HK-2 (cell line): ENCODE results near the gene CEACAM5.
"Not testable (repeated sequence)": the region's sequence is repeated elsewhere in the genome, so short reads cannot be mapped to it uniquely, and the experiment has no call there.

Source experiments
- DNase-seq: peaks from one replicate; pipeline ENCODE4 v3.0.0-alpha.2; 2018; ENCODE audit not compliant: unreplicated experiment

The CEACAM5 gene

DNA sequence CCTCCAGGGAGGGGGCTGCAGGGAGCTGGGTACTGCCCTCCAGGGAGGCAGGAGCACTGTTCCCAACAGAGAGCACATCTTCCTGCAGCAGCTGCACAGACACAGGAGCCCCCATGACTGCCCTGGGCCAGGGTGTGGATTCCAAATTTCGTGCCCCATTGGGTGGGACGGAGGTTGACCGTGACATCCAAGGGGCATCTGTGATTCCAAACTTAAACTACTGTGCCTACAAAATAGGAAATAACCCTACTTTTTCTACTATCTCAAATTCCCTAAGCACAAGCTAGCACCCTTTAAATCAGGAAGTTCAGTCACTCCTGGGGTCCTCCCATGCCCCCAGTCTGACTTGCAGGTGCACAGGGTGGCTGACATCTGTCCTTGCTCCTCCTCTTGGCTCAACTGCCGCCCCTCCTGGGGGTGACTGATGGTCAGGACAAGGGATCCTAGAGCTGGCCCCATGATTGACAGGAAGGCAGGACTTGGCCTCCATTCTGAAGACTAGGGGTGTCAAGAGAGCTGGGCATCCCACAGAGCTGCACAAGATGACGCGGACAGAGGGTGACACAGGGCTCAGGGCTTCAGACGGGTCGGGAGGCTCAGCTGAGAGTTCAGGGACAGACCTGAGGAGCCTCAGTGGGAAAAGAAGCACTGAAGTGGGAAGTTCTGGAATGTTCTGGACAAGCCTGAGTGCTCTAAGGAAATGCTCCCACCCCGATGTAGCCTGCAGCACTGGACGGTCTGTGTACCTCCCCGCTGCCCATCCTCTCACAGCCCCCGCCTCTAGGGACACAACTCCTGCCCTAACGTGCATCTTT lies 7.8 kb upstream of the CEACAM5 start:
- DNase-seq: no peak

DNA sequence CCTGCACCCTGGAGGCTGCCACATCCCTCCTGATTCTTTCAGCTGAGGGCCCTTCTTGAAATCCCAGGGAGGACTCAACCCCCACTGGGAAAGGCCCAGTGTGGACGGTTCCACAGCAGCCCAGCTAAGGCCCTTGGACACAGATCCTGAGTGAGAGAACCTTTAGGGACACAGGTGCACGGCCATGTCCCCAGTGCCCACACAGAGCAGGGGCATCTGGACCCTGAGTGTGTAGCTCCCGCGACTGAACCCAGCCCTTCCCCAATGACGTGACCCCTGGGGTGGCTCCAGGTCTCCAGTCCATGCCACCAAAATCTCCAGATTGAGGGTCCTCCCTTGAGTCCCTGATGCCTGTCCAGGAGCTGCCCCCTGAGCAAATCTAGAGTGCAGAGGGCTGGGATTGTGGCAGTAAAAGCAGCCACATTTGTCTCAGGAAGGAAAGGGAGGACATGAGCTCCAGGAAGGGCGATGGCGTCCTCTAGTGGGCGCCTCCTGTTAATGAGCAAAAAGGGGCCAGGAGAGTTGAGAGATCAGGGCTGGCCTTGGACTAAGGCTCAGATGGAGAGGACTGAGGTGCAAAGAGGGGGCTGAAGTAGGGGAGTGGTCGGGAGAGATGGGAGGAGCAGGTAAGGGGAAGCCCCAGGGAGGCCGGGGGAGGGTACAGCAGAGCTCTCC lies 6.9 kb upstream of the CEACAM5 start:
- no peak for DNase-seq

DNA sequence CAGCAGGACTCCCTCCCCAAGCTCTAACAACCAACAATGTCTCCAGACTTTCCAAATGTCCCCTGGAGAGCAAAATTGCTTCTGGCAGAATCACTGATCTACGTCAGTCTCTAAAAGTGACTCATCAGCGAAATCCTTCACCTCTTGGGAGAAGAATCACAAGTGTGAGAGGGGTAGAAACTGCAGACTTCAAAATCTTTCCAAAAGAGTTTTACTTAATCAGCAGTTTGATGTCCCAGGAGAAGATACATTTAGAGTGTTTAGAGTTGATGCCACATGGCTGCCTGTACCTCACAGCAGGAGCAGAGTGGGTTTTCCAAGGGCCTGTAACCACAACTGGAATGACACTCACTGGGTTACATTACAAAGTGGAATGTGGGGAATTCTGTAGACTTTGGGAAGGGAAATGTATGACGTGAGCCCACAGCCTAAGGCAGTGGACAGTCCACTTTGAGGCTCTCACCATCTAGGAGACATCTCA lies 6.2 kb upstream of the CEACAM5 start:
- no peak for DNase-seq

GRCh38 chr19:41703602-41704293 lies 4.7 kb upstream of the CEACAM5 start:
- DNase-seq: no peak

GRCh38 chr19:41705393-41706174 lies 2.8 kb upstream of the CEACAM5 start:
- peak; percentile 46 for DNase-seq

GRCh38 chr19:41706741-41707501 lies 1.5 kb upstream of the CEACAM5 start:
- peak; percentile 67 for DNase-seq

DNA sequence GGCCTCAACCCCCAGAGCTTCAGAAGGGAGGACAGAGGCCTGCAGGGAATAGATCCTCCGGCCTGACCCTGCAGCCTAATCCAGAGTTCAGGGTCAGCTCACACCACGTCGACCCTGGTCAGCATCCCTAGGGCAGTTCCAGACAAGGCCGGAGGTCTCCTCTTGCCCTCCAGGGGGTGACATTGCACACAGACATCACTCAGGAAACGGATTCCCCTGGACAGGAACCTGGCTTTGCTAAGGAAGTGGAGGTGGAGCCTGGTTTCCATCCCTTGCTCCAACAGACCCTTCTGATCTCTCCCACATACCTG lies 969 bp upstream of the CEACAM5 start:
- DNase-seq: no peak

- no peak for DNase-seq
Measured at GRCh38 chr19:41707871-41708371, 505 bp upstream of the CEACAM5 start.

- DNase-seq: not testable (repeated sequence)
Measured at GRCh38 chr19:41709516-41709915, 1.1 kb downstream of the CEACAM5 start.

DNA sequence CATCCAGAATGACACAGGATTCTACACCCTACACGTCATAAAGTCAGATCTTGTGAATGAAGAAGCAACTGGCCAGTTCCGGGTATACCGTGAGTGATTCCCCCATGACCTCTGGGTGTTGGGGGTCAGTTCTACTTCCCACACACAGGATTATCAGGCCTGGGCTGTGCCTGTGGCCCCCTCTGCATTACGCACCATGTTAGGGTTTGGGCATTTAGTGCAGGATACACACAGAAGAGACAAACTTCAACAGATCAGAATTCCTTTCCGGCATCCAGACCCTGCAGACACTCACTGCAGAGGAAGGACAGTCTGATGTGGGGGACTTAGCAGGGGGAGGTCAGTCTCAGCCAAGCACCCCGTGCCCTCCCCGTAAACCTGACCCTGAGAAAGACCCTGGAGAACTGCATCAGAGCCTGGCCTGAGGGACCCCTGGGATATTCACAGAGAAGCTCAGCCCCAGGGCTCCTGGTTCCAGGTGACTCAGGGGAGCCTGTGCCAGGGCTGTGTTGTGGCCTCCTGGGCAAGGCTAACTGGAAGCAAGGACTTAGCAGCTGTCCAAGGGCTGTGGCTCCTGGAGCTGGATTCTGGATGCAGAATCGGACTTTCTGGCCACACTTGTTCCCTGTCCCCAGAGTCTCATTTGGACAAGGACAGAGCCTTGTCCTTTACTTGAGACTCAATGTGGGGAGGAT lies 1.7 kb downstream of the CEACAM5 start:
- no peak for DNase-seq

DNA sequence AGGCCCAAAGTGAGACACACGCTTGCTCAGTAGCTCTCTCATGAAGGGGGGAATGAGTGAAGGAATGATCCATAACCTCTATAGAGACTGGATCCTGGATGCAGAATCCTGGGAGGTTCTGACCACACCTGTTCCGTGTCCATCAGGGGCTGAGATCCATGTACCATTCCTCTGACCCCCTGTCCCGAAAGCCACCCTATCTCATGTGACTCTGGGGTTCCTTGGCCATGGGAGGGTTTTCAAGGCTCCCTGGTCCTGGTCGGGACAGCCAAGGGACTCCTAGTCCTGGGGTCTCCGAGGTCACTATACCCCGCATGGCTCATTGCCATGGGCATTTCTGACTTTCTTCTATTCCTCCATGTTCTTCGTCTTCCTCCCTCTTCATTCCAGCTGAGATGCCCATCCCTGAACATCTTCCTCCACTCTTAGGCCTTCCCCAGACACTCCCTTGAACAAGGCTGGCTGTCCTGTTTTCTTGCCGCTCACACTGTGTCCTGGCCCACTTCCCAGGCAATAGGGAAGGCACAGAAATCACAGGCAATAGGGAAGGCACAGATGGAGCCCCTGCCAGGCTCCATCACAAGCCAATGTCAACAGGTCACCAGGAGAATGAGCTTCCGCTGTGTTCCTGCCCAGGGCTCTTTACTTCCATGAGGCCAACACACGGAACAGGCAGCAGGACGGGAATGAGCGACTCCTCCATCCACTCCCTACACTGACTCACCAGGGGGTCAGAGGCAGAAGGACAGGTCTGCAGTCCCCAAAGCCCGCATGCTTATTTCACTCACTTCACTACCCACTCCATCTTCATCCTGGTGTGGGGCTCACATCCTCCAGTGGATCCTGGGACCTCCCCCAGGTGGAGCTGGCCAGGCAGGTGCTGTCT lies 3.2 kb downstream of the CEACAM5 start:
- DNase-seq: no peak

GRCh38 chr19:41714598-41714997 lies 6.2 kb downstream of the CEACAM5 start:
- no peak for DNase-seq

DNA sequence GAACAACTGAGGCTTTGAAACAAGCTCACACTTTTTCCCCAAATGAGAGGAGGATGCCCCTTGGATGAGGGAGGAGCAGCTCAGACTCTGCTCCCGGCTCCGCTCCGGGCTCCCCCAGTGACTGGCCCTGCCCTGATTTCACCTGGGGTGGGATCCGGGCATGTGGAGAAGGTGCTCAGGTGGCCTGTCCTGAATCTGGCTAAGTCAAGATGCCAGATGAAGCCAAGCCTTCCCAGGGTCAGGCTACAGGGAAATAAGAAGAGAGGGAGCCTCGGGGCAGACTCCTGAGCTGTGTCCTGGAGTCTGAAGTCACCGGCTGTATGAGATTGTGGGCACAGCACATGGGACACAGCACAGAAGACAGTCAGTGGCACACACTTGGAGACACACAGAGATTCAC lies 10.3 kb downstream of the CEACAM5 start:
- no peak for DNase-seq

DNA sequence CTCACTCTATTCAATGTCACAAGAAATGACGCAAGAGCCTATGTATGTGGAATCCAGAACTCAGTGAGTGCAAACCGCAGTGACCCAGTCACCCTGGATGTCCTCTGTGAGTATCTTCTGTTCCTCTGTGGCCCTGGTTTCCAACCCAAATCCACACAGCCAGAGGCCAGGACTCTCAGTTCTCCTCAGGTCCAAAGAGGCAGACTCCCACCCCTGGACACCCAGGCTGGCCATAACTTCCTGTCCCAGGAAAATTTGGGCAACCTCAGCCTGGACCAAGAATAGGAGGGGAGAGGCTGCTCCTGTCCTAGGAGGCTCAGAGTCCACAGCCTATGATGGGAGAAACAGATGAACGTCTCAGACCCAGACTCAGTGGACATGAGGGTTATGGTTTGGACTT lies 11.7 kb downstream of the CEACAM5 start:
- no peak for DNase-seq

DNA sequence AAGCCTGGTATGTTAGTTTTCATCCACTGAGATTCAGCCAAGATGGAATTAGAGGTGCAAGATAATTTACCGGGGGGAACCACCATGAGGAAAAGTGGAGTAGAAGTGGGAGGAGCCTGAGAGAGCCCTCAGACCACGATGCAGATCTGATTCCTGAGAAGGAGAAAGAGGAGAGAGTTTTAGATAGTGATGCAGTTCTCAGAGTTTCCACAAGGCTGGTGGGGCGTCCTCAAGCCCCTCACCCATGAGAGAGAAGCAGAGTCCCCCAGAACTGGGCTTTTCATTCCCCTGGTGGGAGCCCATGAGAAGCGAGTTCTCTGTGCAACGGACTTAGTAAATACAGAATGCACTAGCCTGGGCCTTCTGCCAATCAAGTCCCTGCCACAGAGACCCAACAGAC lies 18.1 kb downstream of the CEACAM5 start:
- no peak for DNase-seq

- no peak for DNase-seq
Measured at GRCh38 chr19:41734156-41734555, 25.7 kb downstream of the CEACAM5 start.

GRCh38 chr19:41734585-41734984 lies 26.2 kb downstream of the CEACAM5 start:
- no peak for DNase-seq

GRCh38 chr19:41735071-41735600 lies 26.7 kb downstream of the CEACAM5 start:
- DNase-seq: no peak

DNA sequence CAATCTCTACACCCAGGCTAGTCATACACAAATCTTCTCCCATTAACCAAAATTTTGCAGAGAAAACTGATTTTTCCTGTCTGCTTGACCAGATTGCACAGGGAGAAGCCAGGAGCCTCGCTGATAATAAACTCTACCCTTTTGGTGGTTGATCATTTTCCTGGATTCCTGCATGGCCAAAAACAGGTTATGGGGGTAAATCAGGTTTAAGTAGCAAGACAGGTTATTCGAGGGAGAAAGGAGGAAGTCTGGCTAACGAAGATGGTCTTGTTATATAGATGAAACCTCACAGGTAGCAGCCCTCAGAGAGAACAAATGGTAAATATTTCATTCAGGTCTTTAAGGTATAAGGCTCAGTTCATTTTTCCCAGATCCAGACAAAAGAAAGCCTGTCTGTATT lies 30.9 kb downstream of the CEACAM5 start:
- no peak for DNase-seq
